ENCODE results near the gene JMJD1C.
A peak's percentile ranks its signal among the peaks of the same experiment; 100 is the strongest.
"Not testable (repeated sequence)": the region's sequence is repeated elsewhere in the genome, so short reads cannot be mapped to it uniquely, and the experiment has no call there.

JMJD1C gene

GRCh38 chr10:63323701-63324494 is 141.9 kb downstream of the JMJD1C start:
- H3K27ac Mint-ChIP-seq = no peak overlapping the region
- H3K4me1 Mint-ChIP-seq = peaks cover 2% of the 10 kb centered on the region
- DNase-seq (ENCODE audit: low spot score in 2 of 2) (no peak), ATAC-seq (ENCODE audit: low read depth) (no peak)
- no peaks in the 10 kb centered on the region for H3K27me3 Mint-ChIP-seq
- H3K4me3 Mint-ChIP-seq = no peak overlapping the region
- H3K36me3 Mint-ChIP-seq = peaks cover 4% of the 10 kb centered on the region
- H3K9me3 Mint-ChIP-seq = no peaks in the 10 kb centered on the region

- Mint-ChIP-seq H3K4me3 (no peak overlapping the region), H3K27me3 (no peaks in the 10 kb centered on the region), H3K27ac (no peak overlapping the region), H3K9me3 (no peaks in the 10 kb centered on the region), H3K36me3 (peaks cover 6% of the 10 kb centered on the region), H3K4me1 (peaks cover 2% of the 10 kb centered on the region)
- no peak for ATAC-seq (ENCODE audit: low read depth)
- no peak for DNase-seq (ENCODE audit: low spot score in 2 of 2)
These were observed 145.1 kb downstream of the JMJD1C start for GRCh38 chr10:63320683-63321082.

GRCh38 chr10:63319231-63319630 is 146.5 kb downstream of the JMJD1C start:
- no peak for DNase-seq (ENCODE audit: low spot score in 2 of 2)
- Mint-ChIP-seq H3K27ac (no peak overlapping the region), H3K4me3 (no peak overlapping the region), H3K4me1 (peaks cover 4% of the 10 kb centered on the region), H3K9me3 (no peaks in the 10 kb centered on the region), H3K27me3 (no peaks in the 10 kb centered on the region), H3K36me3 (peaks cover 6% of the 10 kb centered on the region)
- ATAC-seq (ENCODE audit: low read depth) = no peak

GRCh38 chr10:63318491-63318890 is 147.3 kb downstream of the JMJD1C start:
- no peak overlapping the region for H3K27ac Mint-ChIP-seq
- ATAC-seq (ENCODE audit: low read depth) = no peak

GRCh38 chr10:63314020-63314419 is 151.8 kb downstream of the JMJD1C start:
- Mint-ChIP-seq H3K4me1 (peaks cover 2% of the 10 kb centered on the region), H3K27me3 (no peaks in the 10 kb centered on the region), H3K27ac (peak overlapping the region; percentile 47), H3K4me3 (no peak overlapping the region), H3K36me3 (peaks cover 5% of the 10 kb centered on the region), H3K9me3 (peaks cover 2% of the 10 kb centered on the region)
- ATAC-seq (ENCODE audit: low read depth) (no peak), DNase-seq (ENCODE audit: low spot score in 2 of 2) (no peak)

More at GRCh38 chr10:63318491-63318890, 147.3 kb downstream of the JMJD1C start:
- no peak for DNase-seq (ENCODE audit: low spot score in 2 of 2)
- Mint-ChIP-seq H3K9me3 (peaks cover 2% of the 10 kb centered on the region), H3K4me3 (no peak overlapping the region), H3K27me3 (no peaks in the 10 kb centered on the region), H3K4me1 (peaks cover 4% of the 10 kb centered on the region), H3K36me3 (peaks cover 9% of the 10 kb centered on the region)

GRCh38 chr10:63313066-63313717 is 152.6 kb downstream of the JMJD1C start:
- H3K27me3 Mint-ChIP-seq = no peaks in the 10 kb centered on the region
- H3K4me1 Mint-ChIP-seq = peaks cover 6% of the 10 kb centered on the region
- no peak overlapping the region for H3K4me3 Mint-ChIP-seq
- ATAC-seq (ENCODE audit: low read depth) (no peak), DNase-seq (ENCODE audit: low spot score in 2 of 2) (no peak)
- peaks cover 2% of the 10 kb centered on the region for H3K9me3 Mint-ChIP-seq
- peaks cover 7% of the 10 kb centered on the region for H3K36me3 Mint-ChIP-seq
- peak overlapping the region; percentile 47 for H3K27ac Mint-ChIP-seq

- peaks cover 5% of the 10 kb centered on the region for H3K36me3 Mint-ChIP-seq
- H3K4me3 Mint-ChIP-seq = no peak overlapping the region
- H3K27ac Mint-ChIP-seq = no peak overlapping the region
- DNase-seq (ENCODE audit: low spot score in 2 of 2) (no peak), ATAC-seq (ENCODE audit: low read depth) (no peak)
- no peaks in the 10 kb centered on the region for H3K9me3 Mint-ChIP-seq
- peaks cover 6% of the 10 kb centered on the region for H3K4me1 Mint-ChIP-seq
- no peaks in the 10 kb centered on the region for H3K27me3 Mint-ChIP-seq
These were observed 157.1 kb downstream of the JMJD1C start for GRCh38 chr10:63308628-63309027.

- H3K27ac Mint-ChIP-seq = no peak overlapping the region
- no peaks in the 10 kb centered on the region for H3K27me3 Mint-ChIP-seq
- DNase-seq (ENCODE audit: low spot score in 2 of 2) (no peak), ATAC-seq (ENCODE audit: low read depth) (no peak)
- H3K4me1 Mint-ChIP-seq = peaks cover 11% of the 10 kb centered on the region
- no peaks in the 10 kb centered on the region for H3K9me3 Mint-ChIP-seq
- peaks cover 8% of the 10 kb centered on the region for H3K36me3 Mint-ChIP-seq
- H3K4me3 Mint-ChIP-seq = no peak overlapping the region
These were observed 161.6 kb downstream of the JMJD1C start for GRCh38 chr10:63304146-63304545.

- peaks cover 10% of the 10 kb centered on the region for H3K4me1 Mint-ChIP-seq
- H3K27me3 Mint-ChIP-seq = no peaks in the 10 kb centered on the region
- no peak for ATAC-seq (ENCODE audit: low read depth)
- no peak overlapping the region for H3K4me3 Mint-ChIP-seq
- H3K9me3 Mint-ChIP-seq = no peaks in the 10 kb centered on the region
- DNase-seq (ENCODE audit: low spot score in 2 of 2) = no peak
- peaks cover 5% of the 10 kb centered on the region for H3K36me3 Mint-ChIP-seq
- no peak overlapping the region for H3K27ac Mint-ChIP-seq
These were observed 165.0 kb downstream of the JMJD1C start for GRCh38 chr10:63300801-63301200.

GRCh38 chr10:63297941-63298340 is 167.8 kb downstream of the JMJD1C start:
- no peaks in the 10 kb centered on the region for H3K27me3 Mint-ChIP-seq
- H3K4me1 Mint-ChIP-seq = peaks cover 9% of the 10 kb centered on the region

GRCh38 chr10:63294781-63295180 is 171.0 kb downstream of the JMJD1C start:
- no peaks in the 10 kb centered on the region for H3K9me3 Mint-ChIP-seq
- peaks cover 2% of the 10 kb centered on the region for H3K36me3 Mint-ChIP-seq
- no peak for DNase-seq (ENCODE audit: low spot score in 2 of 2)
- H3K27me3 Mint-ChIP-seq = no peaks in the 10 kb centered on the region
- no peak overlapping the region for H3K27ac Mint-ChIP-seq
- peaks cover 5% of the 10 kb centered on the region for H3K4me1 Mint-ChIP-seq
- H3K4me3 Mint-ChIP-seq = no peak overlapping the region
- no peak for ATAC-seq (ENCODE audit: low read depth)

More at GRCh38 chr10:63297941-63298340, 167.8 kb downstream of the JMJD1C start:
- Mint-ChIP-seq H3K4me3 (no peak overlapping the region), H3K36me3 (peaks cover 5% of the 10 kb centered on the region), H3K27ac (no peak overlapping the region), H3K9me3 (no peaks in the 10 kb centered on the region)
- ATAC-seq (ENCODE audit: low read depth) (no peak), DNase-seq (ENCODE audit: low spot score in 2 of 2) (no peak)

GRCh38 chr10:63292847-63293246 is 172.9 kb downstream of the JMJD1C start:
- not testable (repeated sequence) for ATAC-seq (ENCODE audit: low read depth); H3K27ac Mint-ChIP-seq; H3K4me3 Mint-ChIP-seq; H3K36me3 Mint-ChIP-seq; DNase-seq (ENCODE audit: low spot score in 2 of 2); H3K9me3 Mint-ChIP-seq; H3K27me3 Mint-ChIP-seq; H3K4me1 Mint-ChIP-seq

GRCh38 chr10:63288170-63288569 is 177.6 kb downstream of the JMJD1C start:
- no peak overlapping the region for H3K4me3 Mint-ChIP-seq
- no peaks in the 10 kb centered on the region for H3K9me3 Mint-ChIP-seq
- H3K36me3 Mint-ChIP-seq = no peaks in the 10 kb centered on the region
- ATAC-seq (ENCODE audit: low read depth) (no peak), DNase-seq (ENCODE audit: low spot score in 2 of 2) (no peak)
- H3K27me3 Mint-ChIP-seq = no peaks in the 10 kb centered on the region
- H3K27ac Mint-ChIP-seq = no peak overlapping the region
- H3K4me1 Mint-ChIP-seq = peaks cover 10% of the 10 kb centered on the region

- Mint-ChIP-seq H3K4me1 (peaks cover 10% of the 10 kb centered on the region), H3K36me3 (no peaks in the 10 kb centered on the region)
- no peak for ATAC-seq (ENCODE audit: low read depth)
These were observed 179.0 kb downstream of the JMJD1C start for GRCh38 chr10:63286754-63287264.

More at GRCh38 chr10:63286754-63287264, 179.0 kb downstream of the JMJD1C start:
- Mint-ChIP-seq H3K9me3 (no peaks in the 10 kb centered on the region), H3K27me3 (no peaks in the 10 kb centered on the region), H3K4me3 (no peak overlapping the region), H3K27ac (peak overlapping the region; percentile 48)
- no peak for DNase-seq (ENCODE audit: low spot score in 2 of 2)

Data from memory B cell (primary cell).